GM20431 (cell line): ENCODE measurements around the gene ATP2A1.
"Not testable (repeated sequence)": the region's sequence is repeated elsewhere in the genome, so short reads cannot be mapped to it uniquely, and the experiment has no call there.

ENCODE experiments used
- in situ Hi-C: fragments of 300-500 bp; cut with MseI, MboI; formaldehyde crosslinking; loops from one replicate; pipeline ENCODE4 v1.15.0; 2020; ENCODE audit warnings: low sequenced_read_pairs; ENCODE audit not compliant: unreplicated experiment

The ATP2A1 gene

DNA sequence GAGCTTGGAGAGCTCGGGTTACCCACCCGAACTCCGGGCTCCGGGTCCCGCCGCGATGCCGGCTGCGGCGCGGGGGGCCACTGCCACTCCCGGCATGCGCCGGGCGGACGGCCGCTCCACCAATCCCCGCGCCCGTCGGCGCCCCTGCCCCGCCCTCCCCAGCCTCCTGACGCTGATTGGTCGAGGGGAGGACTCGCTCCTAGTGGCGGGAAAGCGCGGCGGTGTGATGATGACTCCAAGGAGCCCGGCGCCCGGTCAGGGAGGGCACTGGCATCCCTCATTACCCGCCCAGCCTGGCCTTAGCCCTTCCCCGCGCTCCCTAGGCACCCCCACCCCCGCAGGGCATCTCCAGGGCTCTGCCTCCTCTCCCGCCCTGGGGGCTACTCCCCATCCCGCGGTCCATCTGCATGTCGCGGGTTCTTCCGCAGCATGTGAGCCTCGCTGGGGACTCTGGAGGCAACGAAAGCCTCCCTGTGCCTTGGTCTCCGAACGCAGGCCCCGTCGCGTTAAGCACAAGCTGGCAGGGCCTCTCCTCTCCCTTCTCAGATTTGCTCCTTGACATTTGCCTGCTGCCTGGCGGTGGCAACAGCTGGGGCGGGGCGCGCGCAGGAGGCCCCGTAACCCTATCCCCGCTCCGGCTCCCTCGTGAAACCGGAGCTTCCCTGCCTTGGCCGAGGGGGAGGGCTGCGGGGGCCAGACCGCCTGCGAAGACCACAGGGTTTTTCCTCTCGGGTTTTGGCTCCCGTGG lies 1.7 kb downstream of the ATP2A1 start:
- in situ Hi-C loops = loop anchor here (10.0 kb wide), 1 partner anchor 45 kb away; the partner anchor contains the start of gene RABEP2

DNA sequence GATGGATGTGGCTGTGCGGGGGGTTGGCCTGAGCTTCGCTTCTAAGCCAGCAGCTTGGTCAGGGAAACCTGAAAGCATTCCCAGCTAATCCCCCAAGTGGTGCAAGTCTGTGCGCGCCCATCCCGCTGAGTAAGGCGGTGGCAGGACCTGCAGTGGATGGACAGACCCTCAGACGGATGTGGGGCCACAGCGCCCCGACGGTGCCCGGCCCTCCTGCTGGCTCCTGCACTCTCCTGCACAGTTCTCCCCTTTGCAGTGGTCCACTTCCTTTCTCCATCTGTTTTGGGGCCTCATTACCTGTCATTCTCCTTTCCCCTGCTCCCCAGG lies 2.3 kb downstream of the ATP2A1 start:
- in situ Hi-C loops = no loop called here

DNA sequence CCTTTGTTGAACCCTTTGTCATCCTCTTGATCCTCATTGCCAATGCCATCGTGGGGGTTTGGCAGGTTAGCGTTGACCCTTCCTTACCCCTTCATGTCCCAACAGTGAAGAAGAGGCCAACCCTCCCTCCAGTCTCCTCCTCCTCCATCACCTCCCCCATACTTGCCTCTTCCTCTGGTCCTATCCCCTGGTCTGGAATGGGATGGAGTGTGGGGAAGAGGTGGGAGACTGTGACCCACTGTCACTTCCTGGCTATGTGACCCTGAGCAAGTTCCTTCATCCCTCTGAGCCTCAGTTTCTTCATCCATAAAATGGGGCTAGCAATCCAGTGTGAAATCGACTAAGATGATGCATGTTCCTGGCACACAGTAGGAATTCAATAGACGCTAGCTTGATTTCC lies 2.7 kb downstream of the ATP2A1 start:
- in situ Hi-C loops = no loop called here

DNA sequence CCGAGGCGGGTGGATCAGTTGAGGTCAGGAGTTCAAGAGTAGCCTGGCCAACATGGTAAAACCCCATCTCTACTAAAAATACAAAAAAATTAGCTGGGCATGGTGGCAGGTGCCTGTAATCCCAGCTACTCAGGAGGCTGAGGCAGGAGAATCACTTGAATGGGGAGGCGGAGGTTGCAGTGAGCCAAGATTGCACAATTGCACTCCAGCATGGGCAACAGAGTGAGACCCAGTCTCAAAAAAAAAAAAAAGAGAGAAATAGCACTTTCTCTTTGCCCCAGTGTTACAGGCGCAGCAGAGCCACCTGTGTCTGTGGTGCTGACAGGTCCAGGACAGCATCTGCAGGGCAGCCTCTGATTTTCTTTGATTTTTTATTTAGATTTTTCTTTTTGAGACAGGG lies 3.3 kb downstream of the ATP2A1 start:
- in situ Hi-C loops = not testable (repeated sequence)

DNA sequence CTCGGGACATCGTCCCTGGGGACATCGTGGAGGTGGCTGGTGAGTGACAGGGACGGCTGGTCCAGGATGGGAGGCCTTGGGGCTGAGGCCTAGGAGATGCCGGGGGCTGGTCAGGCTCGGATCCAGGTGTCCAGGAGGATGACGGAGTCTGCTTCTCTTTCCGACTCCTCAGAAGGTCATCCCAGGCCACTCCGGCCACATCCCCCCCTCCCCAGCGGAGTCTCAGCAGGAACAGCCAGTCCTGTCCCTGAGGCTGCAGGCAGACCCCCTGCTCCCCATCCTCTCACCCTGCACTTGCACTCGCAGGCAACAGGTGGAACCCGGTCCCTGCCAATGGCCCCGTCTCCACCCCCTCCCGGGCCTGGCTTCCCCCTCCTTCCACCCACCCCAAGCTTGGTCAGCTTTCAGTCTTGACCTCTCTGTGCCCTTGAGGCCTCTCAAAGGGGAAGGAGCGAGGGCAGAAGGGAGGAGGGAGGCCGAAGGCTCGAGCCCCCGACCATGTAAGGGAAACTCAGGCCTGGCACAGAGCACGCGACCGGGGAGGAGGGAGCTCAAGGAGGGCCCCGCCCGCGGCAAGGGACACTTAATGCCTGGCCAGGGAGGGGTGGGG lies 4.4 kb downstream of the ATP2A1 start:
- in situ Hi-C loops = no loop called here

DNA sequence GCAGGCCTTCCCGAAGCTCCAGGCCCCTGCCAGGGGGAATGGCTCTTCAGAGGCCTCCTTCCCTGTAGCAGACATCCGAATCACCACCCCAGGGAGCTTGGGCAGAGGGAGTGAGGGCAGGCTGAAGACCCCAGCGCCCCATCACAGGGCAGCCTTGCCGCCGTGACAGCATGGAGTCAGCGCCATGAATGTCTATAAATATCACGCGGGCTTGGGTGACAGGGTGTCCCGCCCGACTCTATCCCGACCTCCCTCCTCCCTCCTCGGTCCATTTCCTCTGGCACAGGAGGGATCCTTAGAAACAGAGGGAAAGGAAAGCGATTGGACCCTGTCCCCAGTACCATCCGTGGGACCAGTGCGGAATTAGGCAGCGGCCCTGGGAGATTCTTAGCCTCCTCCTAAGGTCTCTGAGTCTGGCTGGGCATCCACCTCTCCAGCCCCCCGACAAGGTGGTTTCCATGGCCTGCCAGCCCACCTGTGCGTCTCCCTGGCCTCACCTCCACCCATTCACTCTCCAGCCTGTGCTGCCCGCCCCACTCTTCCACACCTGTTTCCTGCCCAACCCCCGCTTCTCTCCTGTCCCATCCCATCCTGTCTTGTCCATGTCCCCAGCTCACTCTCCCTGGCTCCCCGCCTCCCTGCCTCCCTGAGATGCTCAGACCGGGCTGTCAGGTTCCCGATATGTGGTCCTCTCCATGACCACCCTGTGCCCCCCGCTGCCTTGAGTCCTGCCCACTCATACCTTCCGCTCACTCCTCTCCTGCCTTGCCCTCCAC lies 5.1 kb downstream of the ATP2A1 start:
- in situ Hi-C loops = no loop called here

DNA sequence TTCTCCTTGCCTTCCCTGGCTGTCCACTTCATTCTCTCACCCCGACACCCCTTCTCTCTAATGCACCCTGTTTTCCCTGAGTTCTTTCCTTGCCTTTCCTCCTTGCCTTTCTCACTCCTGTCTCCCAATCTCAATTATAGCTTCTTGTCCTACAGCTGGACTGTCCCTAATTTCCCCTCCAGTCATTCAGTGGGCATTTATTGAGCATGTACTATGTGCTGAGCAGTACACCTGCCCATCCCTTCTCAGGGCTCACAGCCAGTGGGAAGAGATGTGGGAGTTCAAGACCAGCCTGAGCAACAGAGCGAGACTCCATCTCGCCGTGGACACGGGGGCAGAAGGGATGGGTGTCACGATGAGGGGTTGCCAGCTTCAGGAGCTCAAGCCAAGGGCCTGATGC lies 5.8 kb downstream of the ATP2A1 start:
- in situ Hi-C loops = no loop called here

DNA sequence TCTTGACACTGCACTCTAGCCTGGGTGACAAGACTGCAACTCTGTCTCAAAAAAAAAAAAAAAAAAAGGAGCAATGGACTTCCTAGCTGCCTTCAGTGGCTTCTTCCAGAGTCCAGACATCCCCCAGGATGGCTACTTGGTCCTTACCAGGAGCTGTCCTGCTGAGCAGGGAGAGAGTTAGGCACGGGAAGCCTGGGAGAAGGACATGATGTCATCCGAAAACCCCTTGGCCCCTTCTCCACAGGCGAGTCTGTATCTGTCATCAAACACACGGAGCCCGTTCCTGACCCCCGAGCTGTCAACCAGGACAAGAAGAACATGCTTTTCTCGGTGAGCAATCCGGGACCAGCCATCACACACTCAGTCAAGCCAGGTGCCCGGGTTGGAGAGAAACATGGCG lies 8.7 kb downstream of the ATP2A1 start:
- in situ Hi-C loops = no loop called here

DNA sequence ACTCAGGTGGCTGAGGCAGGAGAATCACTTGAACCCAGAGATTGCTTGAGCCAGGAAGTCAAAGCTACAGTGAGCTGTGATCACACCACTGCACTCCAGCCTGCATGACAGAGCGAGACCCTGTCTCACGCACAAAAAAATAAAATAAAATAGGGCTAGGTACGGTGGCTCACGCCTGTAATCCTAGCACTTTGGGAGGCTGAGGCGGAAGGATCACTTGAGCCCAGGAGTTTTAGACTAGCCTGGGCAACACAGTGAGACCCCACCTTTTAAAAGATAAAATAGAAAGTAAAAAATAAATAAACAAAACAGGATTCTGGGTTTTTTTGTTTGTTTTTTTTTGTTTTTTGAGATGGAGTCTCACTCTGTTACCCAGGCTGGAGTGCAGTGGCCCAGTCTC lies 12.1 kb downstream of the ATP2A1 start:
- in situ Hi-C loops = not testable (repeated sequence)

DNA sequence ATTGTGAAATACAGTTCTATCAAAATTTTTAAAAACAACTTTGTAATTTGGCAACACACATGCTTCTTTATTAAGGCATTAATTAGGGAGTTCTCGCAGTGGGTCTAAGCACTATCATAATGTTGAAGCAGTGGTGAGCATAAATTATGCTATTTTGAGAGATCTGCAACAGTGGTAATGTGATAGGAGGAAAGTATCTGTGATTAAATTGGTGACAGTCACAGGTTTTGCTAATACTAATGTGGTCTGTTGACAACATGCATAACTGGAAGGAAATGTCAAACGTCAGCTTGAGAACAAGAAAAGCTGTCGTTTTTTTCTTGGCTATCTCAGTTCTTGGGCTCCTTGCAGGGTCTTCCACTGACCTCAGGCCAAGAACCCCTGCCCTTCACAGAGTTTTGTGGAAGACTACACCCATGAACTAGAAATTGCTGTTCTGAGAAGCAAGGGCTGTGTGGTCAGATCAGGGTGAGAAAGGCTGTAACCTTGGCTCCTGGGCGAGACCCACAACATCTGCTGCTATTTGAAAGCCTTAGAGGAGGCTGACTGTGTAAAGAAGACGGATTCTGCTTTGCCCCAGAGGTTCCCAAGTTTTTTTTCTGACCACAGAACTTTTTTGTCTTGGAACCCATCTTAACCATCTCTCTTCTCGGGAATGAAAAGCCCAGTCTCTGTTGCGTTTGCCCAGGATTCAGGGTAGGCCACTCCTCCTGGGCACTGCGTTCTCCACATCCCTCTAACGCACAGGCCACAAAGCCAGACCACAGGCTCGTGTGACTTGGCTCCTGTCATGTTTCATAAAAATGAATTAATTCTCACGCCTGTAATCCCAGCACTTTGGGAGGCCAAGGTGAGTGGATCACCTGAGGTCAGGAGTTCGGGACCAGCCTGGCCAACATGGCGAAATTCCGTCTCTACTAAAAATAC lies 13.9 kb downstream of the ATP2A1 start:
- in situ Hi-C loops = no loop called here

DNA sequence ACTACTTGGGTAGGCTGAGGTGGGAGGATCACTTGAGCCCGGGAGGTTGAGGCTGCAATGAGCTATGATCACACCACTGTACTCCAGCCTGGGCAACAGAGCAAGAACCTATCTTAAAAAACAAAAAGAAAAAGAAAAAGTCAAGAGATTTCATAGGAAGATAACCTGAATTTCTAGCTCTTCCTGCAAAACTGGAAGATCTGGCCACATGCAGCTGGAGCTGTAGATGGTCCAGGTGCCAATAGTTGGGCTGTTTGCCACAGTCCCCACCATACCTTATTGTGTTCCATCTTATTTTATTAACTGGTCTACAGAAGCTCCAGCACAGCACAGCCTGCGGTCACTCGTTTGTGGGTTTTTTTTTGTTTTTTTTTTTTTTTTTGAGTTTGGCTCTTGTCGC lies 15.0 kb downstream of the ATP2A1 start:
- in situ Hi-C loops = no loop called here

DNA sequence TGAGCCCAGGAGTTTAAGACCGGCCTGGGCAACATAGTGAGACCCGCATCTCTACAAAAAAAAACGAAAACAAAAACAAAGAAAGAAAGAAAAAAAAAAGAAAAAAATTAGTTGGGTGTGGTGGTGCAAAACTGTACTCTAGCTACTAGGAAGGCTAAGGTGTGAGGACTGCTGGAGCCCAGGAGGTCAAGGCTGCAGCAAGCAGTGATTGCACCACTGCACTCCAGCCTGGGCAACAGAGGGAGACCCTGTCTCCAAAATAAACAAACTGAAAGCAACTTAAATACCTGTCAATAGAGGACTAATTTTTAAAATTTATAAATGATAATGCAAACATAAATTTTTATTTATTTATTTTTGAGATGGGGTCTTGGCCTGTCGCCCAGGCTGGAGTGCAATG lies 17.3 kb downstream of the ATP2A1 start:
- in situ Hi-C loops = no loop called here

DNA sequence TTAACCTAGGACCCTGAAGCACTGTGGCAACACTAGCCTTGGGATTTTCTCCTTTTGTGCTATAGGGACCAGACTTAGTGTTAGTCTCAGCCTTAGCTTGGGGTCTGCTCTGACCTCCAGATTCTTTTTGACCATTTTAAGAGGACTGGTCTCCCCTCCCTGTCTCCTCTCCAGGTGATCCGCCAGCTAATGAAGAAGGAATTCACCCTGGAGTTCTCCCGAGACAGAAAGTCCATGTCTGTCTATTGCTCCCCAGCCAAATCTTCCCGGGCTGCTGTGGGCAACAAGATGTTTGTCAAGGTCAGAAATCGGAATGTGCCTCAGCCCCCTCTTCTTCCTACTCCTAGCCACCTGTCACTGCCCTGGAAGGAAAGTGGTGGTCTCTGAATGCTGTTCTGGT lies 19.5 kb downstream of the ATP2A1 start:
- in situ Hi-C loops = no loop called here

DNA sequence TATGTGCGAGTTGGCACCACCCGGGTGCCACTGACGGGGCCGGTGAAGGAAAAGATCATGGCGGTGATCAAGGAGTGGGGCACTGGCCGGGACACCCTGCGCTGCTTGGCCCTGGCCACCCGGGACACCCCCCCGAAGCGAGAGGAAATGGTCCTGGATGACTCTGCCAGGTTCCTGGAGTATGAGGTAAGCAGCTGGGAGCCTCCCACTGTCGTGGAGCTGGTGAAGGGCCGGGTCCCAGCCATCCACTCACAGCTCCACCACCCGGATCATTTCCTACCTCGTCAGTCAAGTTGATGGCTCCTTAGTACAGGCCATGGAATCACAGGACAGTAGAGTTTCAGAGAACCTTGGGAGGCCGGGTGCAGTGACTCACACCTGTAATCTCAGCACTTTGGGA lies 20.0 kb downstream of the ATP2A1 start:
- in situ Hi-C loops = no loop called here

DNA sequence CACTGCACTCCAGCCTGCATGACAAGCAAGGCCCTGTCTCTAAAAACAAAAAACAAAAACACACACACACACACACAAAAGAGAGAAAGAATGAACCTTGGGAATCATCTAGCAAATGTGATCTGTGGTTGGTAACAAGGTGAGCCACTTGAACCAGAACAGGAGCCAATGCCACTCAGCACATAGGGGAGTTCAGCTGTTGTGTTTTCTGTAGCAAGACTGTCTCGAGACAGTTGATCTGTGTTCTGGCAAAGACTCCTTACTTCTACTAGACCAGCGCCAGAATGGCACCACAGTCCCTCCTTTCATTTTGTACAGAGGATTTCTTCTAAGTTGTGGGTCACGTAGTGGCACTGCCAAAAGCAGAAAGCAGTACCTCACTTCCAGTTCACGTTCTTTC lies 20.7 kb downstream of the ATP2A1 start:
- in situ Hi-C loops = no loop called here

DNA sequence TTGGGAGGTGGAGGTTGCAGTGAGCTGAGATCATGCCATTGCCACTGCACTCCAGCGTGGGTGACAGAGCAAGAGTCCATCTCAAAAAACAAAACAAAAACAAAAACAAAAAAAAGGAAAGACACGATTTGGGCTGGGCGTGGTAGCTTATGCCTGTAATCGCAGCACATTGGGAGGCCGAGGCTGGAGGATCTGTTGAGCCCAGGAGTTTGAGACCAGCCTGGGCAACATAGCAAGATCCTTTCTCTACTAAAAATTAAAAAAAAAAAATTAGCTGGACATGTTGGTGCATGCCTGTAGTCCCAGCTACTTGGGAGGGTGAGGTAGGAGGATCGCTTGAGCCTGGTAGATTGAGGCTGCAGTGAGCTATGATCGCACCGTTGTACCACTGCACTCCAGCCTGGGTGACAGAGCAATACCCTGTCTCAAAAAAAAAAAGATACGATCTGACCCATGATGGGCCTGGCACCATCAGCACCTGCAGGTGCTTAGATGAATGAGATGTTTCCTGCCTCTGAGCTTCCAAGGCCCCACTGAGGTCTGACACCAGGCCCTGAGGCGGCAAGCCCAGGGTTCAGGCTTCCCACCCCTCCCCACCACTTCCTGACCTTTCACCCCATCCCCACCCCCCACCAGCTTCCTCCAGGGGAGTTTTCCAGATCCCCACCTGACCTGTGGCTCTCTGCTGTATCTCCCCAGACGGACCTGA lies 21.7 kb downstream of the ATP2A1 start:
- in situ Hi-C loops = no loop called here

DNA sequence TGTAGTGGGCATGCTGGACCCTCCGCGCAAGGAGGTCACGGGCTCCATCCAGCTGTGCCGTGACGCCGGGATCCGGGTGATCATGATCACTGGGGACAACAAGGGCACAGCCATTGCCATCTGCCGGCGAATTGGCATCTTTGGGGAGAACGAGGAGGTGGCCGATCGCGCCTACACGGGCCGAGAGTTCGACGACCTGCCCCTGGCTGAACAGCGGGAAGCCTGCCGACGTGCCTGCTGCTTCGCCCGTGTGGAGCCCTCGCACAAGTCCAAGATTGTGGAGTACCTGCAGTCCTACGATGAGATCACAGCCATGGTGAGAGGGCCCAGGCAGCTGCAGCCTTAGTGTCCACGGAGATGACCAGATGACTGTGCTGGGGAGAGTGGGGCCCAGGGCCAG lies 22.3 kb downstream of the ATP2A1 start:
- in situ Hi-C loops = no loop called here

DNA sequence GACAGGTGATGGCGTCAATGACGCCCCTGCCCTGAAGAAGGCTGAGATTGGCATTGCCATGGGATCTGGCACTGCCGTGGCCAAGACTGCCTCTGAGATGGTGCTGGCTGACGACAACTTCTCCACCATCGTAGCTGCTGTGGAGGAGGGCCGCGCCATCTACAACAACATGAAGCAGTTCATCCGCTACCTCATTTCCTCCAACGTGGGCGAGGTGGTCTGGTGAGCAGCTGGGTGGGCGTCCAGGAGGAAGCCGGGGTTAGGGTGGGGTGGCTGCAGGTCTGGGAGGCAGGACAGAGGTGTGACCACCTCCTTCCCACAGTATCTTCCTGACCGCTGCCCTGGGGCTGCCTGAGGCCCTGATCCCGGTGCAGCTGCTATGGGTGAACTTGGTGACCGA lies 23.6 kb downstream of the ATP2A1 start:
- in situ Hi-C loops = no loop called here

DNA sequence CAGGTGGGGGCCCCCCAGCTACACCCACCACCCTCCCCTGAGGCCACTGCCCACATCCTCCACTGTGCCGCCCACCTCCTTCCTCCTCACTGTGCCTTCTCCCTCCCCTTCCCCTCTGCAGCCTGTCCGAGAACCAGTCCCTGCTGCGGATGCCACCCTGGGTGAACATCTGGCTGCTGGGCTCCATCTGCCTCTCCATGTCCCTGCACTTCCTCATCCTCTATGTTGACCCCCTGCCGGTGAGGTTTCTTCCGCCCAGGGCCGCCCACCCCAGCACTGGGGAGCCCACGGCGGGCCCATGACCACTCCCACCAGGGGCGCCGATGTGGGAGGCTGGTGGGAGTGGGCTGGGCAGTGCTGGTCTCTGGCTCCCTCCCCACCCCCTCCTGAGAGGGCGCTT lies 24.6 kb downstream of the ATP2A1 start:
- in situ Hi-C loops = no loop called here
